Uterus (tissue), 2 donors: ENCODE results near the gene STX10.

Experiments
- CTCF ChIP-seq, 4 experiments: fragments of 200-600 bp in 2 of 4; fragments of 450-650 bp in 2 of 4; sonication (generic) in 2 of 4; IDR thresholded peaks; one replicate each; pipeline ENCODE4 v1.5.1; 2016 to 2019; ENCODE audit warnings: antibody characterized with exemption in 4 of 4, mild to moderate bottlenecking in 2 of 4, moderate library complexity in 1 of 4
- POLR2A ChIP-seq, 2 donors: fragments of 450-650 bp; IDR thresholded peaks; one replicate each; pipeline ENCODE4 v1.6.1; 2016; ENCODE audit warnings: antibody characterized with exemption in 2 of 2, mild to moderate bottlenecking in 1 of 2, moderate library complexity in 1 of 2

- TF ChIP-seq CTCF (IDR thresholded peaks at IDR 0.05) (peak in 2 of 4 experiments; percentile 15 to 43), POLR2A (IDR thresholded peaks at IDR 0.05) (peak; percentile 99 to 100)
Measured at GRCh38 chr19:13152974-13153568, 2.9 kb upstream of the STX10 start.
